Trophoblast cell (in vitro differentiated cells and primary cell): ENCODE data around the gene DLG2.

ENCODE experiments used
- DNase-seq, 2 donors: peaks; one replicate each; pipeline ENCODE4 v3.0.0-alpha.2; 2016
- H2AFZ ChIP-seq: 2 replicates; pipeline ENCODE4 v1.6.1; 2013; ENCODE audit warnings: low read length, moderate library complexity, mild to moderate bottlenecking; ENCODE audit not compliant: insufficient read depth, poor library complexity
- H2AK5ac ChIP-seq: 2 replicates; pipeline ENCODE4 v1.6.1; 2013; ENCODE audit warnings: mild to moderate bottlenecking, low read length
- H2BK120ac ChIP-seq: 2 replicates; pipeline ENCODE4 v1.6.1; 2013; ENCODE audit warnings: low read length, mild to moderate bottlenecking, moderate library complexity; ENCODE audit not compliant: insufficient read depth, poor library complexity
- H2BK12ac ChIP-seq: 2 replicates; pipeline ENCODE4 v1.6.1; 2013; ENCODE audit warnings: mild to moderate bottlenecking, low read length, moderate library complexity
- H2BK5ac ChIP-seq: 2 replicates; pipeline ENCODE4 v1.6.1; 2013; ENCODE audit warnings: low read length, low read depth, moderate library complexity, mild to moderate bottlenecking; ENCODE audit not compliant: poor library complexity
- H3K14ac ChIP-seq: 2 replicates; pipeline ENCODE4 v1.6.1; 2013; ENCODE audit warnings: mild to moderate bottlenecking, low read length
- H3K18ac ChIP-seq: 2 replicates; pipeline ENCODE4 v1.6.1; 2013; ENCODE audit warnings: mild to moderate bottlenecking, low read length
- H3K23ac ChIP-seq: 2 replicates; pipeline ENCODE4 v1.6.1; 2013; ENCODE audit warnings: low read length
- H3K27ac ChIP-seq: 2 replicates; pipeline ENCODE4 v1.5.1; 2013; ENCODE audit warnings: low read depth, mild to moderate bottlenecking, inconsistent platforms, low read length, moderate library complexity
- H3K27me3 ChIP-seq: 2 replicates; pipeline ENCODE4 v1.6.1; 2013; ENCODE audit warnings: inconsistent platforms, mild to moderate bottlenecking, low read length, moderate library complexity; ENCODE audit not compliant: insufficient read depth
- H3K36me3 ChIP-seq, 2 experiments: 1 replicate in 1 of 2; 2 replicates in 1 of 2; pipeline ENCODE4 v1.6.1; 2013; ENCODE audit warnings: low read length in 2 of 2, mild to moderate bottlenecking in 2 of 2, moderate library complexity in 1 of 2; ENCODE audit not compliant: insufficient read depth in 2 of 2, control insufficient read depth in 1 of 2
- H3K4ac ChIP-seq: 2 replicates; pipeline ENCODE4 v1.6.1; 2013; ENCODE audit warnings: low read depth, mild to moderate bottlenecking, low read length, moderate library complexity
- H3K4me1 ChIP-seq, 2 experiments: 1 replicate in 1 of 2; 2 replicates in 1 of 2; pipeline ENCODE4 v1.6.1; 2013; ENCODE audit warnings: low read length in 2 of 2, mild to moderate bottlenecking in 2 of 2, moderate library complexity in 1 of 2; ENCODE audit not compliant: insufficient read depth in 2 of 2, control insufficient read depth in 1 of 2
- H3K4me2 ChIP-seq: 2 replicates; pipeline ENCODE4 v1.6.1; 2013; ENCODE audit warnings: inconsistent platforms, mild to moderate bottlenecking, low read length, moderate library complexity
- H3K4me3 ChIP-seq: 2 replicates; pipeline ENCODE4 v1.5.1; 2013; ENCODE audit warnings: mild to moderate bottlenecking, low read depth, low read length, inconsistent platforms
- H3K79me1 ChIP-seq: one replicate; pipeline ENCODE4 v1.6.1; 2013; ENCODE audit warnings: low read length
- H3K79me2 ChIP-seq: 2 replicates; pipeline ENCODE4 v1.6.1; 2013; ENCODE audit warnings: low read length, mild to moderate bottlenecking; ENCODE audit not compliant: control insufficient read depth, insufficient read depth, poor library complexity
- H3K9ac ChIP-seq: 2 replicates; pipeline ENCODE4 v1.6.1; 2013; ENCODE audit warnings: mild to moderate bottlenecking, low read length
- H3K9me3 ChIP-seq: 2 replicates; pipeline ENCODE4 v1.6.1; 2013; ENCODE audit warnings: low read depth, mild to moderate bottlenecking, control low read depth, inconsistent platforms, low read length; ENCODE audit not compliant: insufficient read depth
- H4K12ac ChIP-seq: 2 replicates; pipeline ENCODE4 v1.6.1; 2013; ENCODE audit warnings: low read depth, mild to moderate bottlenecking, low read length, moderate library complexity
- H4K8ac ChIP-seq: 2 replicates; pipeline ENCODE4 v1.6.1; 2013; ENCODE audit warnings: low read depth, mild to moderate bottlenecking, low read length, moderate library complexity
- H4K91ac ChIP-seq: one replicate; pipeline ENCODE4 v1.6.1; 2013; ENCODE audit warnings: low read depth, mild to moderate bottlenecking, low read length, moderate library complexity
- WGBS: extraction: QIAGEN DNeasy Blood & Tissue Kit; methylation state at CpG from one replicate; pipeline ENCODE4 v1.1.7; 2013; ENCODE audit warnings: missing lambda C conversion rate; ENCODE audit not compliant: insufficient read length, insufficient coverage; ENCODE audit errors: extremely low coverage; 5-methylcytosine and 5-hydroxymethylcytosine counted together

The DLG2 gene

GRCh38 chr11:83659466-83659865 lies 1967.7 kb downstream of the DLG2 start:
- H4K12ac ChIP-seq = no peak overlapping the region
- no peak overlapping the region for H2BK12ac ChIP-seq
- H3K4me1 ChIP-seq = peaks cover 0 to 2% of the 10 kb centered on the region in 2 experiments
- H4K8ac ChIP-seq = no peak overlapping the region
- no peaks in the 10 kb centered on the region for H3K9me3 ChIP-seq
- H3K4me2 ChIP-seq = no peak overlapping the region
- H3K27ac ChIP-seq = no peak overlapping the region
- no peaks in the 10 kb centered on the region for H3K79me1 ChIP-seq
- H3K18ac ChIP-seq = no peak overlapping the region
- no peaks in the 10 kb centered on the region for H3K27me3 ChIP-seq
- no peak overlapping the region for H4K91ac ChIP-seq
- H2AK5ac ChIP-seq = no peak overlapping the region
- DNase-seq = no peak
- H3K36me3 ChIP-seq = no peaks in the 10 kb centered on the region
- no CpG with 5 or more reads among the region's 1 CpG for WGBS
- H2BK120ac ChIP-seq = no peak overlapping the region
- H3K4ac ChIP-seq = no peak overlapping the region
- H3K4me3 ChIP-seq = no peak overlapping the region
- H3K14ac ChIP-seq = no peak overlapping the region
- H3K23ac ChIP-seq = no peak overlapping the region
- no peaks in the 10 kb centered on the region for H3K79me2 ChIP-seq
- H2BK5ac ChIP-seq = no peak overlapping the region
- H2AFZ ChIP-seq = no peak overlapping the region
- H3K9ac ChIP-seq = no peak overlapping the region

GRCh38 chr11:83656796-83657330 lies 1970.3 kb downstream of the DLG2 start:
- no peak overlapping the region for H2BK120ac ChIP-seq
- H3K36me3 ChIP-seq = no peaks in the 10 kb centered on the region
- no peak overlapping the region for H2AK5ac ChIP-seq
- WGBS = no CpG with 5 or more reads among the region's 4 CpGs
- no peak overlapping the region for H4K8ac ChIP-seq
- no peak overlapping the region for H3K9ac ChIP-seq
- no peak overlapping the region for H3K4ac ChIP-seq
- H2BK12ac ChIP-seq = no peak overlapping the region
- H3K4me2 ChIP-seq = no peak overlapping the region
- no peak overlapping the region for H4K12ac ChIP-seq
- no peaks in the 10 kb centered on the region for H3K79me1 ChIP-seq
- H3K27me3 ChIP-seq = no peaks in the 10 kb centered on the region
- no peak overlapping the region for H3K23ac ChIP-seq
- H3K4me3 ChIP-seq = no peak overlapping the region
- H3K9me3 ChIP-seq = no peaks in the 10 kb centered on the region
- H2BK5ac ChIP-seq = no peak overlapping the region
- H3K4me1 ChIP-seq = peaks cover 0 to 2% of the 10 kb centered on the region in 2 experiments
- no peak overlapping the region for H3K14ac ChIP-seq
- H3K27ac ChIP-seq = no peak overlapping the region
- DNase-seq = peak in 1 of 2 donors; percentile 13
- no peak overlapping the region for H3K18ac ChIP-seq
- no peaks in the 10 kb centered on the region for H3K79me2 ChIP-seq
- H2AFZ ChIP-seq = no peak overlapping the region
- H4K91ac ChIP-seq = no peak overlapping the region

DNA sequence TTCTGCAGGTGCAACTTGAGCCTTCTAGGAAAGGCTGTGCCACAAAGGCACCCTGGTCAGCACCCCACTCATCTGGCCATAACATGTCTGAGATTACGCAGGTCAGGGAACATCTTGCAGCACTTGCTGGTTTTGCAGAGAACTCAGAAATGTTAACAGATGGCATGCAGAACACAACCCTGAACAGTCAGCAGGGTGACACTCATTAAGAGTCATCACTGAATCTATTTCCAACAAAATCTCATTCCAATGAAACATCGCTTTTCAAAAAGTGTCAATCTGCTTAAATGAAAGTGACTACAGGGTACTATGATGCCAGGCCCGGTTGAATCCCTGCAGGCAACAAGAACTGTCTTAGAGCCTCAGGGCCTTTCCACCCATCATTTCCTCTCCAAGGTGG lies 1971.2 kb downstream of the DLG2 start:
- Histone ChIP-seq H2AK5ac (no peak overlapping the region), H3K4me3 (no peak overlapping the region), H3K23ac (no peak overlapping the region), H2AFZ (no peak overlapping the region), H2BK5ac (no peak overlapping the region), H4K91ac (no peak overlapping the region), H3K14ac (no peak overlapping the region), H3K27me3 (no peaks in the 10 kb centered on the region), H3K9ac (no peak overlapping the region), H2BK12ac (no peak overlapping the region), H2BK120ac (no peak overlapping the region), H3K4me2 (no peak overlapping the region), H3K4me1 (no peaks in the 10 kb centered on the region), H3K4ac (no peak overlapping the region), H3K79me2 (no peaks in the 10 kb centered on the region), H3K27ac (no peak overlapping the region), H3K18ac (no peak overlapping the region), H4K8ac (no peak overlapping the region), H4K12ac (no peak overlapping the region), H3K36me3 (no peaks in the 10 kb centered on the region), H3K9me3 (no peaks in the 10 kb centered on the region), H3K79me1 (no peaks in the 10 kb centered on the region)
- no peak for DNase-seq
- no CpG with 5 or more reads among the region's 3 CpGs for WGBS

DNA sequence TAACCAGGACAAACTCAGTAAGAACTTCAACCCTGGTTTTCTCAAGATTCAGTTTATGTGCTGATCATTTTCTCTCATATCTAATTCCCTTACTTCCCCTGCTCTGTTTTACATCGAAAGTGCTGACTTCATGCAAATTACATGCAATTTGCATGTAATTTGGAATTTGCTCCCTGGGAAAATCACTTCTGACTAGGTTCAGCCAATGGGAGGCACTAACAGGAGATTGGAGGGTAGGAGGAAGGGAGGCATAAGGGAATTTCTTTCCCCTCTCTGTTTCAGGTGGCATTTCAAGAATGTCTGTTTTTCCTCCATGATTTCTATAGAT lies 1977.7 kb downstream of the DLG2 start:
- no peaks in the 10 kb centered on the region for H3K4me1 ChIP-seq
- H3K36me3 ChIP-seq = no peaks in the 10 kb centered on the region
- no peak overlapping the region for H2AFZ ChIP-seq
- H4K91ac ChIP-seq = no peak overlapping the region
- H4K12ac ChIP-seq = no peak overlapping the region
- no peak overlapping the region for H2BK5ac ChIP-seq
- DNase-seq = no peak
- H2BK12ac ChIP-seq = no peak overlapping the region
- no peaks in the 10 kb centered on the region for H3K79me1 ChIP-seq
- H3K18ac ChIP-seq = no peak overlapping the region
- no peaks in the 10 kb centered on the region for H3K79me2 ChIP-seq
- no peak overlapping the region for H3K9ac ChIP-seq
- H2AK5ac ChIP-seq = no peak overlapping the region
- no peak overlapping the region for H4K8ac ChIP-seq
- no CpG with 5 or more reads among the region's 1 CpG for WGBS
- no peaks in the 10 kb centered on the region for H3K9me3 ChIP-seq
- no peaks in the 10 kb centered on the region for H3K27me3 ChIP-seq
- H3K27ac ChIP-seq = no peak overlapping the region
- no peak overlapping the region for H3K23ac ChIP-seq
- H2BK120ac ChIP-seq = no peak overlapping the region
- no peak overlapping the region for H3K4ac ChIP-seq
- no peak overlapping the region for H3K14ac ChIP-seq
- H3K4me2 ChIP-seq = no peak overlapping the region
- H3K4me3 ChIP-seq = no peak overlapping the region
